ENCODE measurements around the gene FGGY.

FGGY gene

GRCh38 chr1:59315529-59316463, 18.9 kb downstream of the FGGY start:
- no peak for DNase-seq

GRCh38 chr1:59316497-59317128, 19.7 kb downstream of the FGGY start:
- no peak for DNase-seq

DNA sequence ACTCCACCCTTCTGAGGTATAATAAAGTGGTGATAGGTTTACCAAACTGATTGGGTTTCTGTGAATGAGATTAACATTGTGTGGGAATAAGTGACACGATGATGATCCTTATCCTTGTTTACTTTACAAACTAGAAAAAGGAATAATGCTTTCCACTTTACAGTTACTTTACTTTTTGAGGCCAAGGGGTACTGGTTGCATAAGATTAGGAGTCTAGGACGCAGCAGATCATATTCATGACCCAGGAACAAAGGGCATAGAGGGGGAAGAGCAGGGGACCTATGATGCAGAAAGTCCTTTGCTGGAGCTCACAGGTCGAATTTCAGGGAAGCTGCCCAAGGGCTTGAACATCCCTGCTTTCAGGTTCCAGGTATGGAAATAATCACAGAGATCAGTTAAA, 20.4 kb downstream of the FGGY start:
- no peak for DNase-seq

DNA sequence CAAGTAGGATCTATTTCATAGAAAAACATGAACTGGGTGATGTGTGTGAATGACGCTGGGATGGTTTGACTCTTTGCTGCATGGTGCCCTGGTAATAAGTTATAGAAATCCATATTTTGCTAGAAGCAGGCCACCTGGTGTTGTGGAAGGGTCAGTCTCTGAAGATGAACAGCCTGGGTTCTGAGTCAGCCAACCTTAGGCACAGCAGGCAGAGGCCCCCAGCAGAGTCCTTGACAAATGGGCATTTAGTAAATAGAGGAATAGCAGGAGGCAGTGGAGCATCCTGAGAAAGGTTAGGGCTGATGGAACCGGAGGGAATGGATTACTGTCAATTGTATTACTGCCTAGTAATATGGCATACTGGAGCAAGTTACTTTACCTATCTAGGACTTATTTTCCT, 20.9 kb downstream of the FGGY start:
- DNase-seq, result no peak

GRCh38 chr1:59318271-59318860, 21.5 kb downstream of the FGGY start:
- DNase-seq, result no peak

GRCh38 chr1:59322394-59322793, 25.5 kb downstream of the FGGY start:
- no peak for DNase-seq

GRCh38 chr1:59322814-59323213, 25.9 kb downstream of the FGGY start:
- peak in 1 of 58 donors; percentile 3 for DNase-seq

- no peak for DNase-seq
Observed at GRCh38 chr1:59323879-59324278, 27.0 kb downstream of the FGGY start.

DNA sequence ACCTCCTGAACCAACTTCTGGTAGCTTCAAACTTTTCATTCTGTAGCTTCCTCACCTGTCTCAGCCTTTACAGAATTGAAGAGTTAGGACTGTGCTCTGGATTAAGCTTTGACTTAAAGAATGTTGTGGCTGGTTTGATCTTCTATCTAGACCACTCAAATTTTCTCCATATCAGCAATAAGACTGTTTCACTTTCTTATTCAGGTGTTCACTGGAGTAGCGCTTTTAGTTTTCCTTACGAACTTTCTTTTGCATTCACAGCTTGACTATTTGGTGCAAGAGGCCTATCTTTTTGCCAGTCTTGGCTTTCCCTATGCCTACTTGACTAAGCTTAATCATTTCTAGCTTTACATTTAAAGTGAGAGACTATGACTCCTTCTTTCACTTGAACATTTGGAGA, 31.5 kb downstream of the FGGY start:
- no peak for DNase-seq

GRCh38 chr1:59329412-59330053, 32.6 kb downstream of the FGGY start:
- DNase-seq, result no peak

DNA sequence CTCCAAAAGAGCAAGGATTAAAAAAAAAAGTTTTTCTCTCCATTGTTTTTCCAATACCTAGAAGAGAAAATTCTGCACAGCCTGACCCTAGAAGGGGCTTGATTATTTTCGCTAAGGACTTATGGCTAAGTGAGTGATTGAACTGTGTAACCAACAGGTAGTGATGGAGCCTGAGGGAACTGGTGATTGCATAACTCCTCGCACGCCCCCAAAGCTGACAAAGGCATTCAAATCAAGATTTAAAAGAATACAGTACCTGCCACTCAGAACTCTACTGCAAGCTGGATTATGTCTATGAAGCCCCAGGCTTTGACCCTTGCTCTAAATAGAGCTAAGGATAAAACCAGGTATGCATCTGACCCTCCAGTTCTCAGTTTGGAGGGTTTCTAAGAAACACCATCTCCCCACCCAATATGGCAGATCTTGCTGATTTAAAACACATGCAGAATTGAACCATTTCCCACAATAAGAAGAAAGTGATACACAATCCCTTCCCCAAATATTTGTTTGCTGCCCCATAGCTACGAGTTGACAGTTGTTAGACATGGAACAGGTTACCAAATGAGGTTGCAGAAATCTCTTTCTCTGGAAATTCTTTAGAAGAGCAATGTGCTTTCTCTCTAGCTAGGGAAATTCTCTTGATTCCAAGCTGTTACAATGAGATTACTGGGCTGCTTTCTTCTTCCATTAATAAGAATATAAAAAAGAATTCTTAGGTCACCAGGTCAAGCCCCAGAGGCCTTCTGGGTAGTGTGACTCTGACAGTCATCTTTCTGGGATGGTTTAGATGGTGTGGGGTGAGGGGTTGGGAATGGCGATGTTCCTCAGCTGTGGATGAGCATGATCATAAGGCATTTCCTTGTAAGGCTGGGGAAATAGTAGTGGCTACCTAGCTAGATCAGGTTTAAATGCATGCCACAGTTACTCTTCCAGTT, 35.1 kb downstream of the FGGY start:
- no peak for DNase-seq

DNA sequence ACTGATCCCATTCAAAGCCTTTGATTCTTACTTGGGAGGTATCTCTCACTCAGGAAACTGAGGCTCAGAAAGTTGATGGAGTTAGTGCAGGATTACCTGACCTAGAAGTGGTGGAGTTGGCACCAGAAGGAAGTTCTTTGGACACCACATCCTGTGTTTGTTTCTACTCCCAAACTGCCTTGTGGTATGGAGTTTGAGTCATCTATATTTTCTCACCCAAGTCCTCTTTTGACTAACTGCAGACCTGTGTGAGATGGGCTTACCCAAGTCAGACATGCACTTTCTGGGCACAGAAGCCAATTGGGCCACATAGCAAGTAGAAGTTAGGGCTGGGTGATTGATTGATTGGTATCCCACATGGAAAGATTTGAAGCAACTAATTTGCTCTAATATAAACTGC, 36.1 kb downstream of the FGGY start:
- no peak for DNase-seq

DNA sequence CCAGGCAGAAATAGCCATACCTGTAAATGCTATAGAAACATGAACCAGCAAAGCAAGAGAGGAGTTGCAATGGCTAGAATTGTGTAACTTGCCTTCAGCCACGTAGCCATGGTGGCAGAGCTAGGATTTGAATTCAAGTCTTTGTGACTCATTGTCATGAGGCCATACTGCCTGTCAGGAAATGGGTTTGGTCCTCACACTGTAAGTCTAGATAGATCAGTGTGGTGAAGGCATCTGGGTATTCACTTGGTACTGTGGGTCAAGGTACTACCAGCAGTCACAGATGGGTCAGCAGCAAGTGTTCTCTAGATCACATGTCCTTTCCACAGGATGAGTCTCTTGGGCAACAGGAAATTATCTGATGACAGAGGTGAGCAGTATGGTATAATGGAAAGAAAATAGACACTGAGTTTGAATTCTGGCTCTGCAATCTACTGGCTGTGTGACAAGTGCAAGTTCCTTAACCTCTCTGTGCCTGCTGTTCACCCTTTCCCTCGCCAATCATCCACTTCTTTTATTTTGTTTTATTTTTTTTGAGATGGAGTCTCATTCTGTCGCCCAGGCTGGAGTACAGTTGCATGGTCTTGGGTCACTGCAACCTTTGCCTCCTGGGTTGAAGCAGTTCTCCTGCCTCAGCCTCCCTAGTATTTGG, 36.9 kb downstream of the FGGY start:
- DNase-seq, result no peak

DNA sequence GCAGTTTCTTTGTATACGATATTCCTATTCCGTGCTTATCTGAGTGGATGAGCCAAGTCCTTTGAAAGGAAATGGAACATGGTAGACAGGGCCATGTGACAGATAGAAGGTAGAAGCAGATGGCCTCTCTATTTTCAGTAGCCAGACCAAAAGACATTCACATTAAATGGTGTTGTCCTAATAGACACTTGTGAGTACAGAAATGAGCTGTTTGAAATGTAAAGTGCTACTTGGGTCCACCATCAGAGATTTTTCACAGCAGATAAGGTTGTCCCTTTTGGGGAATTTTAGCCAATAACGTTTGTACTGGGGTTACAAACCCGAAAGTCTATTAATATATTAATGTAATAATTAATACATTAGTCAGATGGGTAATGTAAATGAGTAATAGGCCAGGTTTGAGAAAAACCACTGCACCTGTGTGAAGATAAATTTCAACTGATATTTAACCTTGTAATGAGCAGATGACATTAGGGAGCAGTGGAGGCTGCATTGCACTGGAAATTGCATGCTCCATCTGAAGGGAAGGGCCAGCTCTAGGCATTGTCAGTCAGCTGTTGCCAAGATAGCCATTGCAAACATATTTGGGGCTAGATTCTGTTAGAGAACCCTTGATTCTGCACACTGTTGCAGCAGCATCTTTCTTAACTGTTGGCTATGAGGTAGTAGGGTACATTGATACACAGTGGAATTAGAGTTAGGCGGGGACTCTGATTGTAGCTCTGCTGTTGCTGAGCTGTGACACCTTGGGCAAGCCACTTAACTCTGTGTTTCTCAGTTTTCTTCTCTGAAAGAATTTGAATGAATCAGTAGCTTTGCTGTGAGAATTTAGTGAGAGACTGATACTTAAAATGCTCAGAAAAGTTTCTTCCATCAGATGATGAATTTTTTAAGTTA, 43.8 kb downstream of the FGGY start:
- DNase-seq, result no peak

DNA sequence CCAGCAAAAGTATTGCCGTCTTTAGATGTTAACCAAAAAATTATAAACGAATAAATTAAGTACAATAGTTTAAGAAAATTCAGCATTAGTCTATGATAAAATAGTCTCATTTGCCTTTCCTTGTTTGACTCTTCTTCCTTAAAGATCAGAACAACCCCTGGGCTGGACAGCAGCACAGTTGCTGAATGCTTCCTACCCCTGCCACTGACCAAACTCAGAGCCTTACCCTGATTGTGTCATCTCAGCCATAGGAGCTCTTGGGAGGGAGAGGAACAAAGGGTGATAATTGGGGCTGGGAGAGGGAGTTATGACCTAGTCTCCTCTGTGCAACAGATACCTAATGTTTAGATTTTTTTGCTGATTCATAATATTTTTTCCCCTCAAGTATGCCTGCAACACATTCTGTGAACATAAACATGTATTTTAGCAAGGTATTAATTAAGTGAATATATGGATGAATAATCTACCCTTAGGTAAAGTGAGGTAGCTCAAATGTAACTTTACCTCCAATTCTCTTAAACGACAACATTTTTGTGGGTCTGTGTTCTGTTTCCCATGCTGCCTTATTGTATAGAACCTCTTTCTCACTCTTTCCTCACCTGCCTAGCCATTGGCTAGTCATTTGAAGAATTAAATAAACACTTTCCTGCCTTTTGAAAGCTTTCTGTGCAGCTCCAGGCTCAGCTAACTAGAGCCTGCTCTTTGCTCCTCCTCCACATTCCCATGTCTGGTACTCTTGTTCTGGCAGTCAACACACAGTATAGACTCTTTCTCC, 46.1 kb downstream of the FGGY start:
- no peak for DNase-seq

DNA sequence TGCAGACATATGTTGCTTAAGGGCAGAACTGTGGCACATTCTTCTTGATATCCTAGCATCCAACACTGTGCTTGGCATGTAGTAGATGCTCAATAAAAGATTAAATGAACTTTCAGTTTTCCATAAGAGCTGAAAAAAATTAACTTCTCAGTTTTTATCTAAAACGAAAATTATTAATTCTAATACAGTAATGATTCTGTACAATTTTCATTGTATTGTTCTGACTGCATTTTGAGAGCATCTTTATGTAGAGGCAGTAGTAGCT, 46.6 kb downstream of the FGGY start:
- no peak for DNase-seq

GRCh38 chr1:59345221-59345620, 48.3 kb downstream of the FGGY start:
- no peak for DNase-seq

DNA sequence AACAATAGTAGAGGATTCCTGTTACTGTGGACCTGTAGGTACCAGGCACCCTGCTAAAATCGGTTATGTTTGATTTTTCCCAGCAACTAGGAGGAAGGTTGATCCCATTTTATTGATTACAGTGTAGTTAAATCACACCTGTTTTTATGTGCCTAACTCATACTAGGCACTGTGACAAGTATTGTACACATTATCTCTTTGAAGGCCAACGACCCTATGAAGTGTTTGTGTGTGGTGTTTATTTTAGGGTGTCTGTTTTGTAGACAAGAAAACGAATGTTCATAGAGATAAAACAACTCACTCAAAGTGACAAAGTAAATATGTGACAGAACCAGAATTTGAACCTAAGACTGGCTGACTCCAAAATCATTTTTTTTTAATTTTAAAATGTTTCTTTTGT, 49.5 kb downstream of the FGGY start:
- no peak for DNase-seq

DNA sequence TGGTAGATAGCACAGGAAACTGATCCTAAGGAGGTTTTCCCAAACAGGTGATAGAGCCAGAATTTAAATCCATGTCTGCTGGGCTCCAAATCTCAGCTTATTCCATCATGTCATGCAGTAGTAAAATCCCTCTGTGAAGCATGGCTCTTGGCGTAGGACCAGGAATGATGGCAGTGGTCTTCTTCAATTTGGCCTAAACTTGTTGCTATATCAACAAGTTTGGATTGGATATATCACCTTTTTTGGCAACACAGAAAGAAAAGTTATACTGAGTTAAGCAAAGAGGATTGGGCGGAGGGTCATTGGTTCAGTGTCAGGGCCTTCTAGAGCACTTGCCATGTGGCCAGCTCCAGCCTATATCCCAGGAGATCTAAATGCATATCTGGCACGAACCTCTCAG, 52.2 kb downstream of the FGGY start:
- DNase-seq, result no peak

Data from anterior cingulate cortex (tissue), 58 donors.